IMR-90 (cell line): ENCODE measurements around the gene STARD10. TPM values are rescaled to one million over a fixed set of nuclear protein-coding genes. Genes with fewer than 3 reads are reported as not detected.

Experiments
- ATAC-seq: fragments of 200-7000 bp; cut with Tn5 transposase; 2 replicates; pipeline ENCODE4 v1.9.1; 2020; ENCODE audit warnings: low read depth, mild to moderate bottlenecking, moderate library complexity
- BruUV-seq: library from RNA; stranded (reverse); fragments of 400-500 nt; replicated peaks from 2 replicates; lab custom pipeline; 2021; lab: Mats Ljungman, UMichigan
- CTCF ChIA-PET: fragments of 300-600 bp; formaldehyde crosslinking; extraction: SDS; loops from one replicate; lab custom pipeline; 2021; ENCODE audit warnings: antibody characterized with exemption; lab: Yijun Ruan, JAX
- POLR2A ChIA-PET: fragments of 300-600 bp; sonication (Branson Sonifier 250); formaldehyde crosslinking; loops from one replicate; lab custom pipeline; 2022; ENCODE audit warnings: antibody characterized with exemption; ENCODE audit not compliant: unreplicated experiment; lab: Charles Lee
- DNase-seq: peaks from one replicate; pipeline ENCODE4 v3.0.0; 2013
- H2AFZ ChIP-seq: replicated peaks from 2 replicates; pipeline ENCODE3; 2013; ENCODE audit warnings: low read length, mild to moderate bottlenecking; ENCODE audit not compliant: poor library complexity
- H2AK5ac ChIP-seq: 2 replicates; pipeline ENCODE4 v1.6.1; 2013; ENCODE audit warnings: low read depth, low read length, inconsistent platforms
- H2AK9ac ChIP-seq: replicated peaks from 2 replicates; pipeline ENCODE3; 2013; ENCODE audit warnings: mild to moderate bottlenecking, low read depth, low read length, moderate library complexity; ENCODE audit not compliant: poor library complexity
- H2BK120ac ChIP-seq: 2 replicates; pipeline ENCODE4 v1.6.1; 2013; ENCODE audit warnings: low read depth, low read length, inconsistent platforms
- H2BK15ac ChIP-seq: 3 replicates; pipeline ENCODE4 v1.6.1; 2013; ENCODE audit warnings: low read depth, low read length, inconsistent platforms
- H2BK20ac ChIP-seq: 2 replicates; pipeline ENCODE4 v1.6.1; 2013; ENCODE audit warnings: low read depth, mild to moderate bottlenecking, inconsistent platforms, low read length, moderate library complexity
- H2BK5ac ChIP-seq: 2 replicates; pipeline ENCODE4 v1.6.1; 2013; ENCODE audit warnings: mild to moderate bottlenecking, low read depth, low read length, inconsistent platforms; ENCODE audit not compliant: poor library complexity, severe bottlenecking
- H3K14ac ChIP-seq: replicated peaks from 2 replicates; pipeline ENCODE4 v1.6.1; 2013; ENCODE audit warnings: low read depth, low read length, inconsistent platforms
- H3K18ac ChIP-seq: 2 replicates; pipeline ENCODE4 v1.6.1; 2013; ENCODE audit warnings: low read depth, low read length, control low read depth
- H3K23ac ChIP-seq: 2 replicates; pipeline ENCODE4 v1.6.1; 2013; ENCODE audit warnings: low read depth, low read length, inconsistent platforms
- H3K27ac ChIP-seq: 2 replicates; pipeline ENCODE4 v1.5.1; 2013; ENCODE audit warnings: mild to moderate bottlenecking, control low read depth, low read length; ENCODE audit not compliant: insufficient read depth
- H3K27me3 ChIP-seq: 2 replicates; pipeline ENCODE4 v1.6.1; 2013; ENCODE audit warnings: low read length; ENCODE audit not compliant: control insufficient read depth, insufficient read depth
- H3K36me3 ChIP-seq: 2 replicates; pipeline ENCODE4 v1.6.1; 2013; ENCODE audit warnings: low read length, mixed read lengths; ENCODE audit not compliant: control insufficient read depth, insufficient read depth
- H3K4ac ChIP-seq: 2 replicates; pipeline ENCODE4 v1.6.1; 2013; ENCODE audit warnings: low read depth, low read length, inconsistent platforms
- H3K4me1 ChIP-seq: 2 replicates; pipeline ENCODE4 v1.6.1; 2013; ENCODE audit warnings: low read length, mixed read lengths; ENCODE audit not compliant: control insufficient read depth, insufficient read depth
- H3K4me2 ChIP-seq: 2 replicates; pipeline ENCODE4 v1.6.1; 2013; ENCODE audit warnings: low read depth, mild to moderate bottlenecking, control low read depth, low read length, moderate library complexity
- H3K4me3 ChIP-seq: 2 replicates; pipeline ENCODE4 v1.5.1; 2013; ENCODE audit warnings: low read depth, mild to moderate bottlenecking, control low read depth, low read length, moderate library complexity; ENCODE audit not compliant: insufficient read depth
- H3K56ac ChIP-seq: 2 replicates; pipeline ENCODE4 v1.6.1; 2013; ENCODE audit warnings: low read length, inconsistent platforms; ENCODE audit not compliant: insufficient read depth; ENCODE audit errors: extremely low read depth
- H3K79me1 ChIP-seq, 2 experiments: 2 replicates each; pipeline ENCODE4 v1.6.1; 2013; ENCODE audit warnings: low read length in 2 of 2, inconsistent platforms in 1 of 2, low read depth in 1 of 2
- H3K9ac ChIP-seq: 2 replicates; pipeline ENCODE4 v1.6.1; 2013; ENCODE audit warnings: low read depth, low read length, control low read depth
- H3K9me1 ChIP-seq: 2 replicates; pipeline ENCODE4 v1.6.1; 2013; ENCODE audit warnings: low read length, inconsistent platforms; ENCODE audit not compliant: insufficient read depth
- H3K9me3 ChIP-seq: 2 replicates; pipeline ENCODE4 v1.6.1; 2013; ENCODE audit warnings: low read length; ENCODE audit not compliant: control insufficient read depth, insufficient read depth
- H4K20me1 ChIP-seq: 2 replicates; pipeline ENCODE4 v1.6.1; 2013; ENCODE audit warnings: low read length, inconsistent platforms; ENCODE audit not compliant: insufficient read depth
- H4K5ac ChIP-seq: 2 replicates; pipeline ENCODE4 v1.6.1; 2013; ENCODE audit warnings: mild to moderate bottlenecking, low read depth, low read length, control low read depth
- H4K8ac ChIP-seq, 2 experiments: 2 replicates each; pipeline ENCODE4 v1.6.1; 2013; ENCODE audit warnings: low read depth in 2 of 2, low read length in 2 of 2, control low read depth in 1 of 2, inconsistent platforms in 1 of 2
- H4K91ac ChIP-seq: 2 replicates; pipeline ENCODE4 v1.6.1; 2013; ENCODE audit warnings: low read depth, low read length, inconsistent platforms; ENCODE audit not compliant: insufficient read depth
- CHD1 ChIP-seq: IDR thresholded peaks from 2 replicates; pipeline ENCODE4 v1.6.1; 2012; ENCODE audit warnings: low read depth, low read length, improper control_type of control experiment
- CTCF ChIP-seq: conservative IDR thresholded peaks from 2 replicates; pipeline ENCODE4 v1.5.1; 2012; ENCODE audit warnings: mild to moderate bottlenecking, low read depth, low read length, improper control_type of control experiment
- ELK1 ChIP-seq: fragments of 150-350 bp; IDR thresholded peaks from 2 replicates; pipeline ENCODE4 v1.6.1; 2016; ENCODE audit warnings: low read depth, mild to moderate bottlenecking, low read length, moderate library complexity, borderline replicate concordance
- MAFK ChIP-seq: IDR thresholded peaks from 2 replicates; pipeline ENCODE4 v1.6.1; 2012; ENCODE audit warnings: low read depth, low read length, improper control_type of control experiment
- MAZ ChIP-seq: IDR thresholded peaks from 2 replicates; pipeline ENCODE4 v1.6.1; 2012; ENCODE audit warnings: low read depth, mild to moderate bottlenecking, low read length, improper control_type of control experiment, moderate library complexity, borderline replicate concordance
- MXI1 ChIP-seq: IDR thresholded peaks from 2 replicates; pipeline ENCODE4 v1.6.1; 2012; ENCODE audit warnings: low read depth, mild to moderate bottlenecking, low read length, moderate library complexity, borderline replicate concordance
- NFE2L2 ChIP-seq: fragments of 150-350 bp; IDR thresholded peaks from 2 replicates; pipeline ENCODE4 v1.6.1; 2016; ENCODE audit warnings: low read depth, mild to moderate bottlenecking, low read length
- POLR2A ChIP-seq: IDR thresholded peaks from 2 replicates; pipeline ENCODE4 v1.6.1; 2012; ENCODE audit warnings: mild to moderate bottlenecking, low read depth, low read length
- RAD21 ChIP-seq: IDR thresholded peaks from 2 replicates; pipeline ENCODE4 v1.6.1; 2012; ENCODE audit warnings: low read length, improper control_type of control experiment
- RCOR1 ChIP-seq: IDR thresholded peaks from 2 replicates; pipeline ENCODE4 v1.6.1; 2012; ENCODE audit warnings: mild to moderate bottlenecking, low read length, improper control_type of control experiment; ENCODE audit not compliant: insufficient replicate concordance
- RFX5 ChIP-seq: IDR thresholded peaks from 2 replicates; pipeline ENCODE4 v1.8.0; 2012; ENCODE audit warnings: low read depth, mild to moderate bottlenecking, low read length, moderate library complexity
- WGBS, 2 experiments: methylation state at CpG; one replicate each; pipeline versions ENCODE4 v1.1.5 to v1.1.7; 2013; ENCODE audit warnings: missing lambda C conversion rate in 2 of 2; ENCODE audit not compliant: insufficient read length in 1 of 2; ENCODE audit errors: extremely low coverage in 2 of 2; 5-methylcytosine and 5-hydroxymethylcytosine counted together
- dilution Hi-C: fragments of 300-500 bp; cut with HindIII; formaldehyde crosslinking; loops from one replicate; pipeline ENCODE4 v1.14.3; 2018; ENCODE audit warnings: low sequenced_read_pairs; ENCODE audit not compliant: unreplicated experiment
- in situ Hi-C: fragments of 300-500 bp; cut with MboI; formaldehyde crosslinking; loops from 3 replicates; pipeline ENCODE4 v1.14.3; 2019; ENCODE audit warnings: low sequenced_read_pairs, inconsistent platforms, mixed read lengths
- intact Hi-C: fragments of 100-400 bp; cut with micrococcal nuclease; formaldehyde crosslinking; loops from 2 replicates; pipeline ENCODE4 v1.10.0; 2022
- polyA plus RNA-seq, 3 experiments: library from polyadenylated mRNA; depleted of rRNA; stranded (reverse); fragments of >200 nt; gene quantifications; 2 replicates each; pipeline ENCODE4 v1.2.3, GENCODE V29; 2012; ENCODE audit warnings: low replicate concordance in 1 of 3
- total RNA-seq: library from RNA; depleted of rRNA; stranded (reverse); fragments of >200 nt; gene quantifications from 2 replicates; pipeline ENCODE4 v1.2.3, GENCODE V29; 2012

STARD10 gene
- total and polyA plus RNA-seq, 2 of the 4 experiments (the other 2 are of a cell fraction) = 23.8 to 37.4 TPM

GRCh38 chr11:72710278-72710677 is 83.6 kb downstream of the STARD10 start:
- Histone ChIP-seq H2AK5ac (no peak overlapping the region), H3K79me1 (peaks cover 17 to 61% of the 10 kb centered on the region in 2 experiments), H3K9me3 (no peaks in the 10 kb centered on the region), H3K56ac (no peak overlapping the region), H2AK9ac (no peak overlapping the region), H2BK120ac (no peak overlapping the region), H2BK5ac (no peak overlapping the region), H3K23ac (no peak overlapping the region), H3K27ac (no peak overlapping the region), H4K91ac (no peak overlapping the region), H3K4ac (no peak overlapping the region), H3K27me3 (no peaks in the 10 kb centered on the region), H3K9ac (no peak overlapping the region), H2BK15ac (no peak overlapping the region), H3K9me1 (peaks cover 3% of the 10 kb centered on the region; the same call in 1 of the 2 replicates), H3K4me2 (no peak overlapping the region), H3K36me3 (peaks cover 64% of the 10 kb centered on the region), H2BK20ac (no peak overlapping the region), H2AFZ (no peak overlapping the region), H4K5ac (no peak overlapping the region), H3K14ac (no peak overlapping the region), H3K18ac (no peak overlapping the region), H4K8ac (no peak overlapping the region), H4K20me1 (peaks cover 51% of the 10 kb centered on the region), H3K4me1 (peaks cover 4% of the 10 kb centered on the region; the same call in 1 of the 2 replicates), H3K4me3 (no peak overlapping the region)
- DNase-seq (no peak), ATAC-seq (no peak)
- POLR2A ChIA-PET = no interaction called here
- intact Hi-C loops = no loop called here
- dilution Hi-C loops = no loop called here
- no TSS peak for BruUV-seq
- TF ChIP-seq RCOR1 (no peak), MXI1 (no peak), CTCF (no peak), RFX5 (no peak), RAD21 (no peak), NFE2L2 (no peak), MAZ (no peak), CHD1 (no peak), POLR2A (no peak), ELK1 (no peak), MAFK (no peak)
- WGBS, 2 experiments = 93% methylated on average over 6 of the region's 11 CpGs; no CpG with 5 or more reads in 1 of the 2 experiments
- CTCF ChIA-PET = no interaction called here
- in situ Hi-C loops = no loop called here
